IMR-90 (cell line): ENCODE results near the gene CCNO. TPM values are rescaled to one million over a fixed set of nuclear protein-coding genes. Genes with fewer than 3 reads are reported as not detected.

Experiments used
- ATAC-seq: fragments of 200-7000 bp; cut with Tn5 transposase; 2 replicates; pipeline ENCODE4 v1.9.1; 2020; ENCODE audit warnings: low read depth, mild to moderate bottlenecking, moderate library complexity
- BruUV-seq: library from RNA; stranded (reverse); fragments of 400-500 nt; replicated peaks from 2 replicates; lab custom pipeline; 2021; lab: Mats Ljungman, UMichigan
- CTCF ChIA-PET: fragments of 300-600 bp; formaldehyde crosslinking; extraction: SDS; loops from one replicate; lab custom pipeline; 2021; ENCODE audit warnings: antibody characterized with exemption; lab: Yijun Ruan, JAX
- POLR2A ChIA-PET: fragments of 300-600 bp; sonication (Branson Sonifier 250); formaldehyde crosslinking; loops from one replicate; lab custom pipeline; 2022; ENCODE audit warnings: antibody characterized with exemption; ENCODE audit not compliant: unreplicated experiment; lab: Charles Lee
- DNase-seq: peaks from one replicate; pipeline ENCODE4 v3.0.0; 2013
- H2AFZ ChIP-seq: replicated peaks from 2 replicates; pipeline ENCODE3; 2013; ENCODE audit warnings: low read length, mild to moderate bottlenecking; ENCODE audit not compliant: poor library complexity
- H2AK5ac ChIP-seq: 2 replicates; pipeline ENCODE4 v1.6.1; 2013; ENCODE audit warnings: low read depth, low read length, inconsistent platforms
- H2AK9ac ChIP-seq: replicated peaks from 2 replicates; pipeline ENCODE3; 2013; ENCODE audit warnings: mild to moderate bottlenecking, low read depth, low read length, moderate library complexity; ENCODE audit not compliant: poor library complexity
- H2BK120ac ChIP-seq: 2 replicates; pipeline ENCODE4 v1.6.1; 2013; ENCODE audit warnings: low read depth, low read length, inconsistent platforms
- H2BK15ac ChIP-seq: 3 replicates; pipeline ENCODE4 v1.6.1; 2013; ENCODE audit warnings: low read depth, low read length, inconsistent platforms
- H2BK20ac ChIP-seq: 2 replicates; pipeline ENCODE4 v1.6.1; 2013; ENCODE audit warnings: low read depth, mild to moderate bottlenecking, inconsistent platforms, low read length, moderate library complexity
- H2BK5ac ChIP-seq: 2 replicates; pipeline ENCODE4 v1.6.1; 2013; ENCODE audit warnings: mild to moderate bottlenecking, low read depth, low read length, inconsistent platforms; ENCODE audit not compliant: poor library complexity, severe bottlenecking
- H3K14ac ChIP-seq: replicated peaks from 2 replicates; pipeline ENCODE4 v1.6.1; 2013; ENCODE audit warnings: low read depth, low read length, inconsistent platforms
- H3K18ac ChIP-seq: 2 replicates; pipeline ENCODE4 v1.6.1; 2013; ENCODE audit warnings: low read depth, low read length, control low read depth
- H3K23ac ChIP-seq: 2 replicates; pipeline ENCODE4 v1.6.1; 2013; ENCODE audit warnings: low read depth, low read length, inconsistent platforms
- H3K27ac ChIP-seq: 2 replicates; pipeline ENCODE4 v1.5.1; 2013; ENCODE audit warnings: mild to moderate bottlenecking, control low read depth, low read length; ENCODE audit not compliant: insufficient read depth
- H3K27me3 ChIP-seq: 2 replicates; pipeline ENCODE4 v1.6.1; 2013; ENCODE audit warnings: low read length; ENCODE audit not compliant: control insufficient read depth, insufficient read depth
- H3K36me3 ChIP-seq: 2 replicates; pipeline ENCODE4 v1.6.1; 2013; ENCODE audit warnings: low read length, mixed read lengths; ENCODE audit not compliant: control insufficient read depth, insufficient read depth
- H3K4ac ChIP-seq: 2 replicates; pipeline ENCODE4 v1.6.1; 2013; ENCODE audit warnings: low read depth, low read length, inconsistent platforms
- H3K4me1 ChIP-seq: 2 replicates; pipeline ENCODE4 v1.6.1; 2013; ENCODE audit warnings: low read length, mixed read lengths; ENCODE audit not compliant: control insufficient read depth, insufficient read depth
- H3K4me2 ChIP-seq: 2 replicates; pipeline ENCODE4 v1.6.1; 2013; ENCODE audit warnings: low read depth, mild to moderate bottlenecking, control low read depth, low read length, moderate library complexity
- H3K4me3 ChIP-seq: 2 replicates; pipeline ENCODE4 v1.5.1; 2013; ENCODE audit warnings: low read depth, mild to moderate bottlenecking, control low read depth, low read length, moderate library complexity; ENCODE audit not compliant: insufficient read depth
- H3K56ac ChIP-seq: 2 replicates; pipeline ENCODE4 v1.6.1; 2013; ENCODE audit warnings: low read length, inconsistent platforms; ENCODE audit not compliant: insufficient read depth; ENCODE audit errors: extremely low read depth
- H3K79me1 ChIP-seq, 2 experiments: 2 replicates each; pipeline ENCODE4 v1.6.1; 2013; ENCODE audit warnings: low read length in 2 of 2, inconsistent platforms in 1 of 2, low read depth in 1 of 2
- H3K9ac ChIP-seq: 2 replicates; pipeline ENCODE4 v1.6.1; 2013; ENCODE audit warnings: low read depth, low read length, control low read depth
- H3K9me1 ChIP-seq: 2 replicates; pipeline ENCODE4 v1.6.1; 2013; ENCODE audit warnings: low read length, inconsistent platforms; ENCODE audit not compliant: insufficient read depth
- H3K9me3 ChIP-seq: 2 replicates; pipeline ENCODE4 v1.6.1; 2013; ENCODE audit warnings: low read length; ENCODE audit not compliant: control insufficient read depth, insufficient read depth
- H4K20me1 ChIP-seq: 2 replicates; pipeline ENCODE4 v1.6.1; 2013; ENCODE audit warnings: low read length, inconsistent platforms; ENCODE audit not compliant: insufficient read depth
- H4K5ac ChIP-seq: 2 replicates; pipeline ENCODE4 v1.6.1; 2013; ENCODE audit warnings: mild to moderate bottlenecking, low read depth, low read length, control low read depth
- H4K8ac ChIP-seq, 2 experiments: 2 replicates each; pipeline ENCODE4 v1.6.1; 2013; ENCODE audit warnings: low read depth in 2 of 2, low read length in 2 of 2, control low read depth in 1 of 2, inconsistent platforms in 1 of 2
- H4K91ac ChIP-seq: 2 replicates; pipeline ENCODE4 v1.6.1; 2013; ENCODE audit warnings: low read depth, low read length, inconsistent platforms; ENCODE audit not compliant: insufficient read depth
- NFE2L2 ChIP-seq: fragments of 150-350 bp; IDR thresholded peaks from 2 replicates; pipeline ENCODE4 v1.6.1; 2016; ENCODE audit warnings: low read depth, mild to moderate bottlenecking, low read length
- WGBS, 2 experiments: methylation state at CpG; one replicate each; pipeline versions ENCODE4 v1.1.5 to v1.1.7; 2013; ENCODE audit warnings: missing lambda C conversion rate in 2 of 2; ENCODE audit not compliant: insufficient read length in 1 of 2; ENCODE audit errors: extremely low coverage in 2 of 2; 5-methylcytosine and 5-hydroxymethylcytosine counted together
- dilution Hi-C: fragments of 300-500 bp; cut with HindIII; formaldehyde crosslinking; loops from one replicate; pipeline ENCODE4 v1.14.3; 2018; ENCODE audit warnings: low sequenced_read_pairs; ENCODE audit not compliant: unreplicated experiment
- in situ Hi-C: fragments of 300-500 bp; cut with MboI; formaldehyde crosslinking; loops from 3 replicates; pipeline ENCODE4 v1.14.3; 2019; ENCODE audit warnings: low sequenced_read_pairs, inconsistent platforms, mixed read lengths
- intact Hi-C: fragments of 100-400 bp; cut with micrococcal nuclease; formaldehyde crosslinking; loops from 2 replicates; pipeline ENCODE4 v1.10.0; 2022
- polyA plus RNA-seq, 3 experiments: library from polyadenylated mRNA; depleted of rRNA; stranded (reverse); fragments of >200 nt; gene quantifications; 2 replicates each; pipeline ENCODE4 v1.2.3, GENCODE V29; 2012; ENCODE audit warnings: low replicate concordance in 1 of 3
- total RNA-seq: library from RNA; depleted of rRNA; stranded (reverse); fragments of >200 nt; gene quantifications from 2 replicates; pipeline ENCODE4 v1.2.3, GENCODE V29; 2012

CCNO gene
- total and polyA plus RNA-seq, 2 of the 4 experiments (the other 2 are of a cell fraction), result 0.09 TPM; not detected in 1

- ChIA-PET POLR2A (no interaction called here), CTCF (no interaction called here)
- H2BK120ac ChIP-seq, result no peak overlapping the region
- intact Hi-C loops (loop anchor here (5.0 kb wide), 1 partner anchor 45 kb away; no protein-coding TSS in a partner anchor), dilution Hi-C loops (no loop called here), in situ Hi-C loops (no loop called here)
- 27% methylated on average over 5 of the region's 30 CpGs; no CpG with 5 or more reads in 1 of the 2 experiments for WGBS, 2 experiments
- H3K4me1 ChIP-seq, result peaks cover 2% of the 10 kb centered on the region; the same call in 1 of the 2 replicates
- H3K4ac ChIP-seq, result no peak overlapping the region
- no peak overlapping the region for H2AK5ac ChIP-seq
- no peak for TF ChIP-seq NFE2L2
- H3K27me3 ChIP-seq, result peaks cover 93% of the 10 kb centered on the region
- H2BK5ac ChIP-seq, result no peak overlapping the region
- peaks cover 15% of the 10 kb centered on the region for H3K9me3 ChIP-seq
- DNase-seq (no peak), ATAC-seq (no peak)
- H2AFZ ChIP-seq, result no peak overlapping the region
- no peak overlapping the region for H3K27ac ChIP-seq
- H2AK9ac ChIP-seq, result no peak overlapping the region
- H4K91ac ChIP-seq, result no peak overlapping the region
- H2BK20ac ChIP-seq, result no peak overlapping the region
- H3K14ac ChIP-seq, result no peak overlapping the region
- no peaks in the 10 kb centered on the region for H3K79me1 ChIP-seq
- H3K9ac ChIP-seq, result no peak overlapping the region
- H3K4me2 ChIP-seq, result no peak overlapping the region
- no peak overlapping the region for H4K8ac ChIP-seq
- no peak overlapping the region for H3K4me3 ChIP-seq
- no TSS peak for BruUV-seq
- no peak overlapping the region for H3K56ac ChIP-seq
- H3K9me1 ChIP-seq, result no peaks in the 10 kb centered on the region
- no peak overlapping the region for H4K5ac ChIP-seq
- H3K36me3 ChIP-seq, result no peaks in the 10 kb centered on the region
- peaks cover 16% of the 10 kb centered on the region; the same call in 1 of the 2 replicates for H4K20me1 ChIP-seq
- H3K23ac ChIP-seq, result no peak overlapping the region; the same call in 1 of the 2 replicates
- no peak overlapping the region for H3K18ac ChIP-seq
- H2BK15ac ChIP-seq, result no peak overlapping the region
These were observed 11.1 kb downstream of the CCNO start for GRCh38 chr5:55222092-55222984.
